NCI-H2196 treated with DMSO at 0.1 percent for 48 hours (cell line): ENCODE measurements around the gene CRYGN.

Experiments used
- DNase-seq: peaks from one replicate; lab custom pipeline; 2025; ENCODE audit not compliant: unreplicated experiment; lab: John Stamatoyannopoulos, UW

CRYGN gene

DNA sequence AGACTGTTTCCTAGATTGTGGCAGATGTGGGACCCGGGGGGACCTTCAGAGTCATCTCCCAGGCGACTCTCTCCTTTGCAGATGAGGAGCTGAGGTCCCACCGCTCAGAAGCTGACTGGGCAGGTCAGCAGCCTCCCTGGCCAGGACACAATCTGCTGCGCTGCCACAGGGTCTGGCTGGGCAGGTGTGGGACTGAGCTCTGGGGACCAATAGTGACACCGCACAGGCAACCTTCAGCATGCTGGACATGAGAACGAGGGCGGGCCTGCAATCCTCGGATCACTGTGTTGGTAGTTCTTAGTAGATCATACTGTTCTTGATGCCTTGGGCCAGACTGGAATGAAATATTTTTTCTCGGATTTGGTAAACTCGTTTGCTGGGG lies 20.5 kb upstream of the CRYGN start:
- DNase-seq, result no peak

DNA sequence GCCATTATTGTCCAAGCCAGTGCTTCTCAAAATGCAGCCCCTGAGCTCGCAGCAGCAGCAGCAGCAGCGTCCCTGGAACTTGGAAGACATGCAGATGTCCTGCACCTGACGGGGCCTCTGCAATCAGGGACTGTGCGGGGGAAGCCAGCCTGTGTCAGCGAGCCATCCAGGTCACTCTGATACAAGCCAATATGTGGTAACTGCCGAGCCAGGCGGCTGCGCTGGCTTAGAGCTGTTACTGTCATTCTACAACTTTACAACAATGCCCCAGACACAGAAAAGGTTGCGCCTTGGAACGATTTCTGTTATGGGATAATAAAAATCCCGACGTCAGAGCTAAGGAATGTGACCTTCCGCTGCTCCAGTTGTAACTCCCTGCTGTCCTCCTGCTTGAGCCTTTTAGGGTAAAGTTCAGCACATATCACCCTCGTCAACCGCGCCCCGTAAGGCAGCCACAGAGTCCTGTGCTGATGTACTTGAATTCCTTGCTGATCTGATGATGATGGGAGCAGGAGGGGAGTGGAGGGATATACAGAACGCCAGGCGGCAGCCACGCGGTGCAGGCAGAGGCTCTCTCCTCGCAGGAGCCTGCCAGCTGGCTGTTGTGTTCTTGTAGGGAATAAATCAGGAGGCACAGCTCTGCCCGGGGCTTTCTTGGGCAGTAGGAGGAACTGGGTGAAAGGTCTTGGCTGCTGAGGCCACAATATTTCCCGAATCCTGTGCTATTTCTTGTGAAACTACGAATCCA lies 20.0 kb upstream of the CRYGN start:
- no peak for DNase-seq

DNA sequence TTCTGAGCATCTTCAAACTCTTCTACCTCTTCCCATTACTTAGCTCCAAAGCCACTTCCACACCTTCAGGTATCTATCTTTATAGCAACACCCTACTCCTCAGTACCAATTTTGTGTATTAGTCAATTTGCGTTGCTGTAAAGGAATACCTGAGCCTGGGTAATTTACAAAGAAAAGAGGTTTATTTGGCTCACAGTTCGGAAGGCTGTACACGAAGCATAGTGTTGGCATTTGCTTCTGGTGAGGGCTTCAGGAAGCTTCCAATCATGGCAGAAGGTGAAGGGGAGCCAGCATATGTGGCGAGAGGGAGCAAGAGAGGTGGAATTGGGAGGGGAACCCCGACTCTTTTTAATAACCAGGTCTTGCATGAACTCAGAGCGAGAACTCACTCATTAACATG lies 17.6 kb upstream of the CRYGN start:
- DNase-seq, result no peak

DNA sequence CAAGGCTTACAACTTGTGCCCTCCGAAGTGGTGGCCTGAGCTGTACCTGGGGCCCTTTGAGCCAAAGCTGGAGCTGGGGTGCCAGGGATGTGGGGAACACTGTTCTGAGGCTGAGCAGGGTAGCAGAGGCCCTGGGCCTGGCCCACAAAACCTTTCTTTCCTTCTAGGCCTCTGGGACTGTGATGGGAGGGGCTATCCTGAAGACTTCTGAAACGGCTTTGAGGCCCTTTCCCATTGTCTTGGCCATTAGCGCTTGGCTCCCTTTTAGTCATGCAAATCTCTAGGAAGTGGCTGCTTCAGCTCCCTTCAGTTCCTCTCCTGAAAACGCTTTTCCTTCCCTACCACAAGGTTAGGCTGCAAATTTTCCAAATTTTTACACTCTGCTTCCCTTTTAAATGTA lies 16.8 kb upstream of the CRYGN start:
- no peak for DNase-seq

DNA sequence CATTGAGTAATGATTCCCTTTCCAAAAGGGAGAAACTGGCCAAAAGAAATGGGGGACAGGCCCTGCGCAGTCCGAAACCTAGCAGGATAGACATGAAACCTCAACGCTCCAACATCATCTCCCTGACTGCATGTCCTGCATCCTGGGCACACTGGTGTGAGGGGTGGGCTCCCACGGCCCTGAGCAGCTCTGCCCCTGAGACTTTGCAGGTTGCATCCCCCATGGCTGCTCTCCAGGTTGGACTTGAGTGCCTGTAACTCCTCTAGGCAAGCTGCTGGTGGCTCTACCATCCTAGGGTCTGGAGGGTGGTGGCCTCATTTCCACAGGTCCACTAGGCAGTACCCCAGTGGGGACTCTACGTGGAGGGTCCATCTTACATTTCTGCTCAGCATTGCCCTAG lies 16.3 kb upstream of the CRYGN start:
- no peak for DNase-seq

DNA sequence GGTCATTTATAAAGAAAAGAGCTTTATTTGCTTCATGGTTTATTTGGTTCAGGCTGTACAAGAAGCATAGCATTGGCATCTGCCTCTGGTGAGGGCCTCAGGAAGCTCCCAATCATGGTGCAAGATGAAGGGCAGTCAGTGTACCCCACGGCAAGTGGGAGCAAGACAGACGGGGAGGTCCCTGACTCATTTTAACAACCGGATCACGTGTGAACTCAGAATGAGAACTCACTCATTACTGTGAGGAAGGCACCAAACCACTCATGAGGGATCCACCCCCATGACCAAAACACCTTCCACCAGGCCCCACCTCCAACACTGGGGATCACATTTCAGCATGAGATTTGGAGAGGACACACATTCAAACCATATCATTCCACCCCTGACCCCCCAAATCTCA lies 15.7 kb upstream of the CRYGN start:
- no peak for DNase-seq

DNA sequence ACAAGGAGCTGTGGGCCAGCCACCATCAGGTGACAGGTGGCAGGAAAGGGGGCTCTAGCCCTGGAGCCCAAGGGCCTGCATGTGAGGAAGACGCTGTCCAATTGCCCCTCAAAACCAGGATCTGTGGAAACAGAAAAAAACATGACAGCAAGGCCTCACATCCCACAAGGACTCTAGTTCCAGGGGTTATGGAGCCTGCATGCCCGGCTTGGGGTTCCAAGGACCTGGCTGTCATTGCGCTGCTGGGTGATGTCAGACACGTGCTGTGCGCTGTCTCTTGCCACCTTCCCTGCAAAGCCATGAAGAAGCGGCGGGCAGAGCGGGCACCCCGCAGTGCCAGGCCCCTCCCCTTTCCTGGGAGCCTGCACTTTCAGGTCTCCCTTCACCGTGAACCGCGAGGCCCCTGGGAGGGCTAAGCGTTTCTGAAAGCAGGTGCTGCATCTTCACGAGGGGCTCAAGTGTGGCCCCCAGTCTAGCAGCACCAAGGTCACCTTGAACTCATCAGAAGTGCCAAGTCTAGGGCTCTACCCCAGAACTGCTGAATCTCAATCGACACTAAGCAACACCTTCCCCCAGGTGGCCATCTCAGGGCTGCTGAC lies 15.1 kb upstream of the CRYGN start:
- DNase-seq, result no peak

DNA sequence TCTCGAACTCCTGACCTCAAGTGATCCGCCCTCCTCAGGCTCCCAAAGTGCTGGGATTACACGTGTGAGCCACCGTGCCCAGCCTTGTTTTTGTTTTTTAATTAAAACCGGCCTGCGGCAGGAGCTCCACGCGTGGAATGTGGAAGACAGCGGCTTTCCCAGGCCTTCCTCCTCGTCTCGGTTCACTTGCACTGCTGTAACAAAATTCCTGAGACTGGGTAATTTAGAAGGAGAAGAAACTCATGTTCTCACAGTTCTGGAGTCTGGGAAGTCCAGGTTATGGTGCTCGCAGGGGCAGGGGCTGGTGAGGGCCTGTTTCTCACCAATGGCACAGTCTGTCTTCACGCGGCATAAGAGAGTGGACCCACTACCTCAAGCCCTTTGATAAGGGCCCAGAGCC lies 14.4 kb upstream of the CRYGN start:
- no peak for DNase-seq

DNA sequence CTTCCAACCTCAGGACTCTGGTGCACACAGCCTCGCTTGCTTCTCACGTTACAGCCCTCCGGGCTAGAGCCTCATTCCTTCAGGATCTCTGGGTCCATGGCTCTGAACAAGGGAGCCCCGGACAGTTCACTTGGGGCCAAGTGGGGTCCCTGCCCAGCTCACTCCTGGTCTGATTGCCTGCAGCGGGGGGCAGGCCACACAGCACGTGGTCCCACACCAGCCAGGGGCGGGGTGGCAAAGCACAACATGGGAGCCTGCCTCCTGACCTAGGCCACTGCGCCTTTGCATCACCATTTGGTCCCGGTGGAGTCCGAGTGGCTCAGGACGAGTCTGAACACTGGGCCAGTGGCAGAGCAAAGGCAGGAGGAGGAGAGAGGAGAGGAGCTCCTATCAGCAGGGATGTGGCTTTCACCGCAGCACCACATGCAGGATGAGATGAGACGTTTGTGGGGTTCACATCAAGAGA lies 13.4 kb upstream of the CRYGN start:
- no peak for DNase-seq

DNA sequence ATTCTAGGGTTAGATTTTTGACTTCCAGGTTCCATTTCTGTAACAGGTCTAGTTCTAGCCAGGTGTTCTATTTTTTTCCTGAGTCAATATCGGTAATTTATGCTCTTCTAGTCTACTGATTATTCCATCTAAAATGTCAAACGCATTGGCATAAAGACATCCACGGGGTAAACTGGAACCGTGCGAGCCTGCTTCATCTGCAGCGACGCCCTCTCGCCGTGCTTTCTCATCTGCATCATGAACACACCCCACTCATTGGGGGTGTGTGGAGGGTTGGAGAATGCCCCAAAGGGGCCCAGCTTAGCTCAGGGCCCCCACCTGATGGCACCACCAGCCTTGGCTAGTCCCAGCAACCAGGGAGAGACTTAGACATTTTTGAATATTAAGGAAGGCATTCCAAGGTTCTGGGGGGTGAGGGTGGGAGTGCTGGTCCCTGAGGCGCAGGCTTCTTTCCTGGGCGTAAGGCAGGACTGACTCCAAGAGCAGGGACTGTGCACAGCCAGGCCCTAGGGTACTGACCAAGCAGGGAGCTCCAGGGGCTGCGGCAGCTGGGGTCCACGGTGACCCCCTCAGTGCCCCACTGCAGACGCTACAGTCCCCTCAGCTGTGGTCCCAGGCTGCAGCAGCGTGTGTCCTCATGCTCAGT lies 12.9 kb upstream of the CRYGN start:
- DNase-seq, result no peak

DNA sequence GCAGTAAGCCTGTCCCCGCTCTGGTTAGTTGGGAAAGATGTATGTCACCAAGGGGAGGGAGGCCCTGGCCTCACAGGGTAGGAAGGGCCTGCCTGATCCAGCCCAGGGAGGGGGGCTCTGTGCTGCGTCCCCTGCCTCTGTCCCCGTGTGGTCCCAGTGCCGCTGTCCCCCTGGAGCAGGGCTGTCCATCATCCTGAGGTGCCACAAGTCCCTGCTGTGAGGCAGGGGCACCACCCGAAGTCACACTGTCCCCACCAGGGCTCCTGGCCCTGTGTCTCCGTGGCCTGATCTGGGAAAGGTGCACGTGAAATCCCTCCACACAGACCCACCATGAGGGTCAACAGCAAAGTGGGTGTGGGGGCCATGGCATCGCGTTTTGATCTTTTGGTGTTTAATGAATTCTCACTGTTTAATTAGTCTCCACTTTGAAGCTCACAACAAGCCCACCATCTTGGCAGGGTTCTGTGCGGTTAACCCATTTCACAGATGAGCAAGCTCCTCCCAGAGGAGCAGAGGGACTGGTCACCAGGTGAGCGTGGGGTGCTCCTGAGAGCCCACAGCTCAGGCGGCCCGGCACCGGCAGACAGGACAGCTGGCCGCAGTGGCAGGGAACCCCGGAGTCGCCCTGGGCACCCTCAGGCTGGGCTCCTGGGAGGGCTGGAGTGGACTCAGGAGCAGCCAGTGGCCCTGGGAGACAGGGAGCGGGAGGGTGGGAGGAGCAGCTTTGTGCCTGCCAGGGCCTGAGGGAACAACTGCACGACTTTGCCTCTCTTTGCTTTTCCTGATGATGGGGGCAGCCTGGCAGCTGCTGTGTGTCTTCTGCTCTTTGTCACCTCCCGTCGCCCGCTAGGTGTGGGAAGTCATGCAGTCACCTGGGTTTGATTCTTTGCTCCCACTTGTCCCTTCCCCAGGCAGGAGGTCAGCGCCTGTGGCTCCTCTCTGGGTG lies 12.0 kb upstream of the CRYGN start:
- DNase-seq, result no peak

DNA sequence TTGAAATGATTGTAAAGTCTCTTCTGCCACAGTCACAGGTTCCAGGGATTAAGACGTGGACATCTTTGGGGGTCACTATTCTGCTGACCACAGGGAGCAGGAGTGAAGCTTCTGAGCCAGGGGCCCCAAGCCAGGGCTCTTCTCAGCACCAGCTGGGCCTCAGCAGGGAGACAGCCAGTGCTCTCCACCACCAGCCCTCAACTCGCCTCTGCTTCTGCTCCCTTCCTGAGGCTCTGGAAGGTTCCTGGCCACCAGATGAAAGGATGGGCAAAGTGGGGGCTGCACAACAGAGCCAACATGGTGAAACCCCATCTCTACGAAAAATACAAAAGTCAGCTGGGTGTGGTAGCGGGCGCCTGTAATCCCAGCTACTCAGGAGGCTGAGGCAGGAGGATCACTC lies 11.2 kb upstream of the CRYGN start:
- DNase-seq, result no peak

DNA sequence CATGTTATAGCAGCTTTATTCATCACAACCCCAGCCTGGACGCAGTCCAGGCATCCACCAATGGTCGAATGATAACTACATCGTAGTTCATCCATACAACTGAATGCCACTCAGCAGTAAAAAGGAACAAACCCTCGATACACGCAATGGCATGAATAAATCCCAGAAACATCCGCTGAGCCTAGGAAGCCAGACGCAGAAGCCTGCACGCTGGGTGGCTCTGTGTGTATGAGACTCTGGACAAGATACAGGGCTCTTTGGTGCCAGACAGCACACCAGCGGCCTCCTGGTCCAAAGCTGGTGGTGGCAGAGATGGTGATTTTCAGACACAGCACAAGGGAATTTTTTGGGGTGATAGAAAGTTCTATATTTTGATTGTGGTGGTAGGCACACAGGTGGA lies 10.0 kb upstream of the CRYGN start:
- no peak for DNase-seq

DNA sequence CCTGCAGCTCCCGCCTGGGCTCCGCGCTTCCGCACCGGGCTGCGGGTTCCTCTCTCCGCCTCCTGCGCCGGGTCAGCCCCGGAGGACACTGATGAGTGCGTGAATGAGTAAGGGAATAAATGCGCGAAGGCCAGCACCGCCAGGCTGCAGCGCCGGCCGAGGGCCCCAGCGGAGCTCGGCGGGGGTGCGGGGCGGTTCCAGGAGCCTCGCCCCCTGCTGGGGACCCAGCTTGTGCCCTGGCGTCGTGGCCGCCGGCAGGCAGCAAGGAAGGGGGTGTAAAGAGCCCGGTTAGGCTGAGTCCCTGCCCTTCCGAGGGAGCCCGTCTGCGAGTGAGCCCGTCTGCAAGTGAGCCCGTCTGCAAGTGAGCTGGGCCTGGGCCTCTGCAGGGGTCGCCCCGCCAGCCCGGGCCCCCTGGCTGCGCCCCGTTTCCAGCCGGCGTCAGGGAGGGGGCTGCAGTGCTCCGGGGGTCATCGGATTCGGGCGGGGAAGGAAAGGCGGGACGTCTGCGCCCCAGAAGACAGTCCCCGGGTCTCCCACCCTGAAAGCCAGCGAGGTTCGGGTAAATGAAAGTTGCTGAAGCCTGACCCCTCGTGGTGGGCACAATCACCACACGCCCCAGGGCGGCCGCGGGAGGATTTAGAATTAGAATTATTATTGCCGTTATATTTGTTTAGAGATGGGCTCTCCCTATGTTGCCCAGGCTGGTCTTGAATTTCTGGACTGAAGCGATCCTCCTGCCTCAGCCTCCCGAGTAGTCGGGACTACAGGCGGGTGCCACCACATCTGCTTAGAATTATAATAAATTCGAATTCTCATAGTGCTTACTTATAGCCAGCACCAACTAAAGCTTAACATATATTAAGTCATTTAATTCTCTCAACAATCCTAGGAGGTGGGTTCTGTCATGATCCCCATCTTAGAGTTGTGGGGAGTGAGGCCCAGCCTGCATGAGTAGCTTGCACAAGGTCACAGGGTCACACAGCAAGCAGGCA lies 8.6 kb upstream of the CRYGN start:
- no peak for DNase-seq

DNA sequence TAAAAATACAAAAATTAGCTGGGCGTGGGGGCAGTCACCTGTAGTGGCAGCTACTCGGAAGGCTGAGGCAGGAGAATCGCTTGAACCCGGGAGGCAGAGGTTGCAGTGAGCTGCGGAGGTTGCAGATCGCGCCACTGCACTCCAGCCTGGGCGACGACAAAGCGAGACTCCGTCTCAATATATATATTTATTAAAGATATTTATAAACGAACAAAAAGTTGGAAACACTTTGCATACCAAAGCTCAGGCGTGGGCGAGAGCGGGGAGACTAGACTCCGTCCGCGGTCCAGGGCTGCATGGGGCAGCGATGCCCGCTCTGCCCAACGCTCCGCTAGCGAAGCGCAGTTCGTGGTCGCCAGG lies 7.9 kb upstream of the CRYGN start:
- DNase-seq, result no peak

DNA sequence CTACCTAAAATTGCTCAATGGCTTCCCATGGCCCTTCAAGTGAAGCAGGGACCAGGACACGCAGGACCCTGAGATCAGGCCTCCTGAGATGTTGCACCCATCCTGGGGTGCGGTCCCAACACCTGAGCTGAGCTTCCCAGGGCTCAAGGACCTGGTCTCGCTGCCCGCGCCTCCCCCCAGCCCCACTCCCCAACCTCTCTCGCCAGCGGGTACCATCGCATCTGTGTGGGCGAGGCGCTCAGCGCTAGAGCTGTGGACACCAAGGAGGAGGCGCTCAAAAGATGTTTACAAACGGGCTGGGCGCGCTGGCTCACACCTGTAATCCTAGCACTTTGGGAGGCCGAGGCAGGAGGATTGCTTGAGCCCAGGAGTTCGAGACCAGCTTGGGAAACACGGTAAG lies 7.4 kb upstream of the CRYGN start:
- no peak for DNase-seq

DNA sequence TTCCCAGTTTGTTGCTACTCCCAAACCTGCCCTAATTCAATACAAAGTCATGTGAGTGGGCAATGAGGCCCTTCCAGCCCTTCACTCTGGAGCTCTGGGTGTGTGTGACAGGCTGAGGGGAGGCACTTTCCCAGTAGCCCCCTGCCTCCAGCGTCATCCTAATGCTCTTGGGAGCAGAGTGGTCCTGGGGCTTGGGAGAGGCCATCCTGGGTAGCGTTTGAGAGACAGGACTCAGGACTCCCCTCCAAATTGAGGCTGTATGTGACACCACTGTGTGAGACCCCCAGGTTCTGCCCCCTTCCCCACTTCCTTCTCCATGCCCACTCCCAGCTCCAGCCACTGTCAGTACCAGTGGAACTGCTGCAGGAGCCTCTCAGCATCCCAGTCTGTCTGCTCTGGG lies 6.5 kb upstream of the CRYGN start:
- no peak for DNase-seq

DNA sequence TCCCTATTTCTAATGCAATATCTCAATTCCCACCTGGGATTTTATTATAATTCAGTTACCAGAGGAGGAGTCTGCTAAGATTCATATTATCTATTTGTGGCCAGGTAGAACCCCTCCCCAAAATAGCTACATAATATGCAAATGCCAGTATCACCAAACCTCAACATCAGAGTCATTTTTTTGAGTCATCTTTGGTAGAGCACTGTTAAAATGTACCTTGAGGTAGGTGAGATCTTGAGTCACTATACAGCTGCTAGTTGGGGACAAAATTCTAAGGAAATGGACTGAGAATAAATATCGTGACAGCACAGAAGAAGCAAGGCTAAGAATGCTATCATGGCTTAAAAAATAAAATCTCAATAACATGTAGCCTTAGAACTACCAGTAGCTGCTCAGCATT lies 4.7 kb upstream of the CRYGN start:
- DNase-seq, result no peak

DNA sequence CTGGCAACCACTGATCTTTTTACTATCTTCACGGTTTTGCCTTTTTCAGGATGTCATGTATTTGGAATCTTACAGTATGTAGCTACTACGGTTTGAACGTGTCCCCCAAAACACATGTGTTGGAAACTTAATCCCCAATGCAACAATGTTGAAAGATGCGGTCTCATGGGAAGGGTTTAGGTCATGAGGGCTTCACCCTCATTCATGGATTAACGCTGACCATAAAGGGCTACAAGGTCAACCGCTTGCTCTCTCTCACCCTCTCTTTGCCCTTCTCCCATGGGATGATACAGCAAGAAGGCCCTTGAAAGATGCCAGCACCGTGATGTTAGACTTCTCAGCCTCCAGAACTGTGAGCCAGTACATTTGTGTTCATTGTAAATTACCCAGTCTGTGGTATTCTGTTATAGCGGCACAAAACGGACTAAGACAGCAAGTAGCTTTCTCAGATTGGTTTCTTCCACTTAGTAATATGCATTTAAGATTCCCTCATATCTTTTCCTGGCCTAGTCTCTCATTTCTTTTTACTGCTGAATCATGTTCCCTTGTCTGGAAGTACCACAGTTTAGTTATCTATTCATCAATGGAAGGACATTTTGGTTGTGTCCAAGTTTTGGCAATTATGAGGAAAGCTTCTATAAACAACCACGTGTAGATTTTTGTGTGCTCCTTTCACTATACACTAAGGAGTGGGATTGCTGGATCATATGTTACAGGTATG lies 3.0 kb upstream of the CRYGN start:
- no peak for DNase-seq
